HepG2 (cell line): ENCODE measurements around the gene ME3. TPM values are rescaled to one million over a fixed set of nuclear protein-coding genes. Genes with fewer than 3 reads are reported as not detected.

Experiments
- ATAC-seq: fragments of 200-7000 bp; cut with Tn5 transposase; 3 replicates; pipeline ENCODE4 v1.9.1; 2020; ENCODE audit warnings: mild to moderate bottlenecking, moderate library complexity
- BruUV-seq: library from RNA; stranded (reverse); fragments of 400-500 nt; replicated peaks from 2 replicates; lab custom pipeline; 2021; lab: Mats Ljungman, UMichigan
- CTCF ChIA-PET: fragments of 300-600 bp; formaldehyde crosslinking; extraction: SDS; loops from one replicate; lab custom pipeline; 2021; ENCODE audit warnings: low total read pairs, inconsistent platforms, low intra/inter-chr PET ratio; lab: Yijun Ruan, JAX
- POLR2A ChIA-PET: fragments of 350-600 bp; sonication (Branson Sonifier 250); formaldehyde crosslinking; loops from one replicate; lab custom pipeline; 2020; ENCODE audit warnings: antibody characterized with exemption, inconsistent platforms; lab: Yijun Ruan, JAX
- DNase-seq: peaks from one replicate; pipeline ENCODE4 v3.0.0-alpha.2; 2015; ENCODE audit warnings: low spot score
- FAIRE-seq: peaks from 3 replicates; lab custom pipeline; 2011; peaks lifted over from hg19 to GRCh38; lab: Jason Lieb, UNC
- H2AFZ ChIP-seq: one replicate; pipeline ENCODE4 v1.6.1; 2011; ENCODE audit warnings: low read length, inconsistent platforms
- H3K27ac ChIP-seq: fragments of 300-600 bp; 3 replicates; pipeline ENCODE4 v1.8.0; 2011; ENCODE audit warnings: mixed run types, mild to moderate bottlenecking, mixed read lengths, low read length, inconsistent platforms; ENCODE audit not compliant: insufficient read depth; ENCODE audit errors: extremely low read length
- H3K27me3 ChIP-seq, 2 experiments: fragments of 200-600 bp in 1 of 2; 2 replicates in 1 of 2; 3 replicates in 1 of 2; pipeline versions ENCODE4 v1.6.0 to v1.8.0; 2011; ENCODE audit warnings: low read length in 2 of 2, mild to moderate bottlenecking in 2 of 2, moderate library complexity in 2 of 2, inconsistent platforms in 1 of 2; ENCODE audit not compliant: insufficient read depth in 2 of 2, control insufficient read depth in 1 of 2
- H3K36me3 ChIP-seq, 2 experiments: fragments of 200-600 bp in 1 of 2; replicated peaks in 1 of 2; 2 replicates in 1 of 2; 3 replicates in 1 of 2; pipeline versions ENCODE4 v1.5.1 to v1.8.0; 2011; ENCODE audit warnings: low read length in 2 of 2, inconsistent platforms in 1 of 2; ENCODE audit not compliant: insufficient read depth in 2 of 2, control insufficient read depth in 1 of 2
- H3K4me1 ChIP-seq: 2 replicates; pipeline ENCODE4 v1.5.1; 2012; ENCODE audit warnings: low read length, inconsistent platforms; ENCODE audit not compliant: insufficient read depth
- H3K4me2 ChIP-seq: 2 replicates; pipeline ENCODE4 v1.6.0; 2011; ENCODE audit warnings: low read depth, low read length, inconsistent platforms
- H3K4me3 ChIP-seq, 3 experiments: fragments of 200-600 bp in 1 of 3; sonication (generic), shearing (Covaris generic) in 1 of 3; replicated peaks in 1 of 3; 2 replicates each; pipeline ENCODE4 v1.5.1; 2011 to 2016; ENCODE audit warnings: low read length in 3 of 3, inconsistent platforms in 2 of 3, low read depth in 2 of 3, mild to moderate bottlenecking in 2 of 3, control low read depth in 1 of 3, mixed read lengths in 1 of 3; ENCODE audit not compliant: insufficient read depth in 1 of 3
- H3K79me2 ChIP-seq: one replicate; pipeline ENCODE4 v1.6.1; 2011; ENCODE audit warnings: low read length, inconsistent platforms; ENCODE audit not compliant: insufficient read depth
- H3K9ac ChIP-seq: 2 replicates; pipeline ENCODE4 v1.6.0; 2011; ENCODE audit warnings: mild to moderate bottlenecking, low read depth, low read length, inconsistent platforms; ENCODE audit not compliant: insufficient read depth
- H3K9me3 ChIP-seq: 2 replicates; pipeline ENCODE4 v1.5.1; 2012; ENCODE audit warnings: mild to moderate bottlenecking, low read length
- H4K20me1 ChIP-seq: 2 replicates; pipeline ENCODE4 v1.6.0; 2011; ENCODE audit warnings: inconsistent platforms, mild to moderate bottlenecking, low read length, moderate library complexity; ENCODE audit not compliant: insufficient read depth
- ATAD3A ChIP-seq: sonication (generic); formaldehyde crosslinking; IDR thresholded peaks from 2 replicates; pipeline ENCODE4 v1.4.0; 2020; ENCODE audit warnings: missing genetic modification reagents
- ATF3 ChIP-seq: sonication (generic); formaldehyde crosslinking; IDR thresholded peaks from 2 replicates; pipeline ENCODE4 v1.4.0; 2020; ENCODE audit warnings: missing genetic modification reagents
- BCL3 ChIP-seq: sonication (generic); formaldehyde crosslinking; IDR thresholded peaks from 2 replicates; pipeline ENCODE4 v1.5.1; 2020; ENCODE audit warnings: mild to moderate bottlenecking, missing genetic modification reagents, moderate library complexity
- CREM ChIP-seq, 2 experiments: sonication (generic) in 1 of 2; formaldehyde crosslinking in 1 of 2; IDR thresholded peaks; 2 replicates each; pipeline versions ENCODE4 v1.4.0 to v1.6.1; 2016 to 2020; ENCODE audit warnings: antibody characterized with exemption in 1 of 2, mild to moderate bottlenecking in 1 of 2, missing genetic modification reagents in 1 of 2
- GATAD1 ChIP-seq: IDR thresholded peaks from 2 replicates; pipeline ENCODE4 v1.6.1; 2016; ENCODE audit warnings: missing genetic modification reagents, missing compliant biosample characterization
- MIER3 ChIP-seq: IDR thresholded peaks from 2 replicates; pipeline ENCODE4 v1.6.1; 2016; ENCODE audit warnings: missing compliant biosample characterization, borderline replicate concordance
- NKX3-1 ChIP-seq: sonication (generic); formaldehyde crosslinking; IDR thresholded peaks from 2 replicates; pipeline ENCODE4 v1.5.0; 2020; ENCODE audit warnings: missing genetic modification reagents
- PBX3 ChIP-seq: sonication (generic); formaldehyde crosslinking; IDR thresholded peaks from 2 replicates; pipeline ENCODE4 v1.8.1; 2023; ENCODE audit warnings: missing genetic modification reagents, inconsistent platforms, borderline replicate concordance
- STAT6 ChIP-seq: sonication (generic); formaldehyde crosslinking; IDR thresholded peaks from 2 replicates; pipeline ENCODE4 v1.4.0; 2020; ENCODE audit warnings: missing genetic modification reagents, mild to moderate bottlenecking, borderline replicate concordance
- XRCC5 ChIP-seq: fragments of 200-400 bp; formaldehyde crosslinking; optimal IDR thresholded peaks from 2 replicates; pipeline ENCODE3; 2017; ENCODE audit warnings: mild to moderate bottlenecking, low read length
- ZNF510 ChIP-seq: sonication (generic); formaldehyde crosslinking; IDR thresholded peaks from 2 replicates; pipeline ENCODE4 v1.4.0; 2020; ENCODE audit warnings: low read depth, mild to moderate bottlenecking, missing genetic modification reagents
- ZNF543 ChIP-seq: sonication (generic); formaldehyde crosslinking; IDR thresholded peaks from 2 replicates; pipeline ENCODE4 v1.4.0; 2020; ENCODE audit warnings: mild to moderate bottlenecking, missing genetic modification reagents
- ZNF562 ChIP-seq: sonication (generic); formaldehyde crosslinking; IDR thresholded peaks from 2 replicates; pipeline ENCODE4 v1.8.0; 2022; ENCODE audit warnings: missing genetic modification reagents, borderline replicate concordance
- ZNF619 ChIP-seq: sonication (generic); formaldehyde crosslinking; IDR thresholded peaks from 2 replicates; pipeline ENCODE4 v1.4.0; 2020; ENCODE audit warnings: mild to moderate bottlenecking, missing genetic modification reagents
- ZNF724P ChIP-seq: sonication (generic); formaldehyde crosslinking; IDR thresholded peaks from 2 replicates; pipeline ENCODE4 v1.8.0; 2022; ENCODE audit warnings: missing genetic modification reagents, borderline replicate concordance
- WGBS: methylation state at CpG from one replicate; pipeline ENCODE4 v1.1.6; 2017; ENCODE audit warnings: low lambda C conversion rate; 5-methylcytosine and 5-hydroxymethylcytosine counted together
- in situ Hi-C: cut with HindIII; loops from 2 replicates; pipeline ENCODE4 v1.10.0; 2017; ENCODE audit warnings: low pct_unique_long_range_greater_than_20kb; ENCODE audit not compliant: extremely low pct_ligation_motif_present
- intact Hi-C: fragments of 100-400 bp; cut with micrococcal nuclease; formaldehyde crosslinking; loops from one replicate; pipeline ENCODE4 v1.10.0; 2022; ENCODE audit not compliant: unreplicated experiment
- polyA plus RNA-seq, 8 experiments: library from polyadenylated mRNA; depleted of rRNA in 3 of 8; stranded (reverse) in 7 of 8; unstranded in 1 of 8; fragments of >200 nt; fragmentation: Illumina TruSeq in 4 of 8; extraction: Trizol in 4 of 8; gene quantifications; 2 replicates each; pipeline versions ENCODE4 v1.2.1 to v1.2.3, GENCODE V29; 2011 to 2016; ENCODE audit warnings: low read depth in 4 of 8, missing spikeins in 1 of 8, mixed read lengths in 1 of 8; ENCODE audit not compliant: insufficient read depth in 1 of 8
- total RNA-seq, 5 experiments: library from RNA; depleted of rRNA; stranded (reverse); fragments of >200 nt; fragmentation: Illumina TruSeq; extraction: Trizol; gene quantifications; 2 replicates each; pipeline ENCODE4 v1.2.3, GENCODE V29; 2016; ENCODE audit warnings: low read depth in 1 of 5

The ME3 gene
- total and polyA plus RNA-seq, 2 of the 13 experiments (the other 11 are each of a cell fraction or from before 2014, with no cell fraction given): not detected

GRCh38 chr11:86569109-86569508 is 103.3 kb downstream of the ME3 start:
- ATAC-seq (no peak), FAIRE-seq (no peak), DNase-seq (no peak)
- TF ChIP-seq ZNF619 (CRISPR knock-in tag) (no peak), ATF3 (no peak), ZNF543 (no peak), CREM (IDR thresholded peaks at IDR 0.05) (no peak), CREM (CRISPR knock-in tag; IDR thresholded peaks at IDR 0.05) (no peak), MIER3 (no peak), ATAD3A (CRISPR knock-in tag) (no peak), ZNF510 (CRISPR knock-in tag) (no peak), ZNF724P (no peak), BCL3 (CRISPR knock-in tag) (no peak), XRCC5 (no peak), PBX3 (no peak), GATAD1 (CRISPR knock-in tag) (no peak), NKX3-1 (CRISPR knock-in tag) (no peak), STAT6 (no peak), ZNF562 (CRISPR knock-in tag) (no peak)
- H3K4me3 ChIP-seq: no peak overlapping the region
- BruUV-seq: no TSS peak
- no peak overlapping the region for H3K27ac ChIP-seq
- WGBS: 53% methylated on average over 7 of the region's 7 CpGs
- 0 out of 5 replicates have a peak, but pooled peaks cover 0 to 8% of the 10 kb centered on the region in 2 experiments for H3K27me3 ChIP-seq
- no peak overlapping the region for H3K4me2 ChIP-seq
- H2AFZ ChIP-seq: no peak overlapping the region
- no peaks in the 10 kb centered on the region for H3K4me1 ChIP-seq
- no peaks in the 10 kb centered on the region for H4K20me1 ChIP-seq
- ChIA-PET CTCF (no interaction called here), POLR2A (no interaction called here)
- H3K9me3 ChIP-seq: no peaks in the 10 kb centered on the region
- intact Hi-C loops (no loop called here), in situ Hi-C loops (no loop called here)
- no peaks in the 10 kb centered on the region for H3K36me3 ChIP-seq
- H3K9ac ChIP-seq: no peak overlapping the region
- H3K79me2 ChIP-seq: no peaks in the 10 kb centered on the region
